A673 (cell line): Measurements from ENCODE around the gene TMEM132C. TPM values are rescaled to one million over a fixed set of nuclear protein-coding genes. Genes with fewer than 3 reads are reported as not detected.

Experiments used
- BruUV-seq: library from RNA; stranded (reverse); fragments of 400-500 nt; replicated peaks from 2 replicates; lab custom pipeline; 2021; lab: Mats Ljungman, UMichigan
- CTCF ChIA-PET: fragments of 300-600 bp; sonication (Branson Sonifier 250); formaldehyde crosslinking; loops from one replicate; lab custom pipeline; 2022; ENCODE audit warnings: antibody characterized with exemption; lab: Charles Lee
- POLR2A ChIA-PET: fragments of 300-600 bp; sonication (Branson Sonifier 250); formaldehyde crosslinking; loops from one replicate; lab custom pipeline; 2022; ENCODE audit warnings: antibody characterized with exemption; ENCODE audit not compliant: low non-redundant PET; lab: Charles Lee
- DNase-seq: peaks from one replicate; pipeline ENCODE4 v3.0.0-alpha.2; 2015; ENCODE audit warnings: low spot score
- H3K27ac ChIP-seq: fragments of 200-600 bp; sonication (generic); 2 replicates; pipeline ENCODE4 v1.5.1; 2016; ENCODE audit warnings: mixed run types, low read depth, mild to moderate bottlenecking, mixed read lengths, antibody characterized with exemption, low read length; ENCODE audit not compliant: poor library complexity, severe bottlenecking
- H3K27me3 ChIP-seq: fragments of 200-600 bp; sonication (generic); replicated peaks from 2 replicates; pipeline ENCODE4 v1.6.1; 2017; ENCODE audit warnings: mixed run types, low read depth, mild to moderate bottlenecking, mixed read lengths, antibody characterized with exemption, low read length; ENCODE audit not compliant: insufficient read depth, poor library complexity
- H3K36me3 ChIP-seq: fragments of 200-600 bp; sonication (generic); 2 replicates; pipeline ENCODE4 v1.6.1; 2016; ENCODE audit warnings: mixed run types, mild to moderate bottlenecking, mixed read lengths, antibody characterized with exemption, low read length; ENCODE audit not compliant: insufficient read depth, poor library complexity, severe bottlenecking
- H3K4me1 ChIP-seq: fragments of 200-600 bp; sonication (generic); 2 replicates; pipeline ENCODE4 v1.6.1; 2017; ENCODE audit warnings: mixed run types, mild to moderate bottlenecking, mixed read lengths, antibody characterized with exemption, low read length; ENCODE audit not compliant: insufficient read depth, poor library complexity, severe bottlenecking
- H3K4me3 ChIP-seq: fragments of 200-600 bp; sonication (generic); 2 replicates; pipeline ENCODE4 v1.5.1; 2016; ENCODE audit warnings: low read depth, mixed run types, mild to moderate bottlenecking, mixed read lengths, low read length; ENCODE audit not compliant: poor library complexity, severe bottlenecking
- H3K9me3 ChIP-seq: fragments of 200-600 bp; sonication (generic); 2 replicates; pipeline ENCODE4 v1.6.1; 2016; ENCODE audit warnings: mixed run types, low read depth, mild to moderate bottlenecking, mixed read lengths, antibody characterized with exemption, low read length; ENCODE audit not compliant: poor library complexity, severe bottlenecking
- CTCF ChIP-seq: fragments of 300-800, 200-600 bp; sonication (generic); conservative IDR thresholded peaks from 2 replicates; pipeline ENCODE4 v1.5.1; 2017; ENCODE audit warnings: low read depth, mild to moderate bottlenecking, antibody characterized with exemption, low read length, moderate library complexity, mixed read lengths
- EZH2 ChIP-seq: fragments of 200-600 bp; sonication (generic); IDR thresholded peaks from 2 replicates; pipeline ENCODE4 v1.6.1; 2017; ENCODE audit warnings: borderline replicate concordance, low read depth, mild to moderate bottlenecking, mixed read lengths, antibody characterized with exemption, low read length; ENCODE audit not compliant: poor library complexity, severe bottlenecking
- intact Hi-C: fragments of 100-400 bp; cut with micrococcal nuclease; formaldehyde crosslinking; loops from one replicate; pipeline ENCODE4 v1.10.0; 2022; ENCODE audit not compliant: unreplicated experiment
- total RNA-seq: library from RNA; stranded (reverse); gene quantifications from 2 replicates; pipeline ENCODE4 v1.2.3, GENCODE V29; 2021

Gene TMEM132C
- total RNA-seq, 1 experiment from 2014 or later, result not detected

GRCh38 chr12:128639089-128639488 is 372.1 kb downstream of the TMEM132C start:
- DNase-seq, result no peak
- Histone ChIP-seq H3K27me3 (peaks cover 14% of the 10 kb centered on the region), H3K36me3 (no peaks in the 10 kb centered on the region), H3K27ac (no peak overlapping the region), H3K9me3 (no peaks in the 10 kb centered on the region), H3K4me1 (no peaks in the 10 kb centered on the region), H3K4me3 (no peak overlapping the region)
- BruUV-seq, result no TSS peak
- ChIA-PET POLR2A (no interaction called here), CTCF (no interaction called here)
- intact Hi-C loops, result no loop called here
- TF ChIP-seq CTCF, result no peak
- TF ChIP-seq EZH2, result no peak

GRCh38 chr12:128643155-128643554 is 376.2 kb downstream of the TMEM132C start:
- DNase-seq, result no peak
- H3K9me3 ChIP-seq, result no peaks in the 10 kb centered on the region
- peaks cover 4% of the 10 kb centered on the region for H3K27me3 ChIP-seq
- intact Hi-C loops, result no loop called here
- BruUV-seq, result no TSS peak
- TF ChIP-seq EZH2, result no peak
- TF ChIP-seq CTCF, result no peak
- no peak overlapping the region for H3K27ac ChIP-seq
- POLR2A ChIA-PET, result no interaction called here
- CTCF ChIA-PET, result no interaction called here
- H3K4me3 ChIP-seq, result no peak overlapping the region
- no peaks in the 10 kb centered on the region for H3K36me3 ChIP-seq
- no peaks in the 10 kb centered on the region for H3K4me1 ChIP-seq

GRCh38 chr12:128644664-128645296 is 377.8 kb downstream of the TMEM132C start:
- POLR2A ChIA-PET, result no interaction called here
- H3K4me3 ChIP-seq, result no peak overlapping the region
- H3K9me3 ChIP-seq, result no peaks in the 10 kb centered on the region
- H3K27me3 ChIP-seq, result peaks cover 4% of the 10 kb centered on the region
- DNase-seq, result peak; percentile 22
- no peak overlapping the region for H3K27ac ChIP-seq
- no peaks in the 10 kb centered on the region for H3K4me1 ChIP-seq
- intact Hi-C loops, result no loop called here
- BruUV-seq, result no TSS peak
- CTCF ChIA-PET, result no interaction called here
- H3K36me3 ChIP-seq, result no peaks in the 10 kb centered on the region
- TF ChIP-seq EZH2 (no peak), CTCF (peak; percentile 87)
